GM12892 (cell line): ENCODE results near the gene TYSND1.

ENCODE experiments used
- POLR2A ChIP-seq: IDR thresholded peaks from 2 replicates; pipeline ENCODE4 v1.6.1; 2011; ENCODE audit warnings: low read depth, low read length, control low read depth
- TAF1 ChIP-seq: IDR thresholded peaks from 2 replicates; pipeline ENCODE4 v1.6.1; 2011; ENCODE audit warnings: low read depth, mild to moderate bottlenecking, control low read depth, low read length, borderline replicate concordance

DNA sequence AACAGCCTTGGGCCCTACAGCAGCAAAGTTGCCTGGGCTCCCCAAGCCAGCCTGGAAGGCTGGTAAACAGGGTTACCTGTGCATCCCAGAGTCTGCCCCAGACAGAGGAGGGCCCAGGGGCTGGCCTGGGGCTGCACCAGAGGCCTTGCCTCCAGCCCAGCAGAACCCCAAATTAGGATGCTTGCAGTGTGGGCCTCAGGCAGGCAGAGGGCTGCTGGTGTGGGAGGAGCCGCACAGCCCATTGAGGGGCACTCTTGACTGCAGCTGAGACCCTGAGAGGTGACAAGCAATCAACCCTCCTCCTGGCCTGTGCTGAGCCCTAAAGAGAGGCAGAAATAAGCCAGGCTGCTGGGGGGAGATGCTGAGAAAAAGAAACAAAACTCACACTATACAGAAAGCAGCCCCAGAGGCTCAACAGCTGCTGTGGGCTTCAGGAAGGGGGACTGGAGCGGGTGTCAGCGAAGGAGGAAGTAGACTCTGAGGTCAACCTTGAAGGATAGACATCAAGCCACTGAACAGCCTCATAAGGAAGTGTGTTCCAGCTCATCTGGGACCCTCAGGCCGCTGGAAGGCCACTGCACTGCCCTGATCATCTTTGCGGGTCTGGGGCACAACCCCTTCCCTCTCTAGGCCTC is 20.5 kb downstream of the TYSND1 start:
- no peak for TF ChIP-seq TAF1
- no peak for TF ChIP-seq POLR2A
